ENCODE results near the gene HSPA12A. TPM values are rescaled to one million over a fixed set of nuclear protein-coding genes. Genes with fewer than 3 reads are reported as not detected.

Gene HSPA12A
- total RNA-seq, 2 experiments from 2014 or later, result 0.49 TPM; not detected in 1

DNA sequence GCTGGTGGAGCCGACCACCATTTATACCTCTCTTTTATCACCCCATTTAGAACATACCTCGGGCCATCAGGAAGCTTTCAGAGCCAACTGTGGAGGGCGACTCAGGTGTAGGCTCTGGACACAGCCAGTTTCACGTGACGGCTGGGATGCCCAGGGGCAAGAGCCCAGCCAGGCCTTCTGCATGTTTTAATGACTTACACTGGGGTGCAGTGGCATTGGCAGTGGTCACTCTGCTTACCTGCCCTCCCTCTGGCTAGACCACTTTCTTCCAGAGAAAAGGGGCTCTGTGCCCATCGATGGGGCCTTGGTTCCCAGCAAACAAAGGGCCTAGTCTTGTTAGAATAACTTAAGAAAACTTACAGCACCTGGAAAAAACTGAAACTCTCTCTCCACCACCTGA lies 71.7 kb downstream of the HSPA12A start:
- no peak for DNase-seq
- Mint-ChIP-seq H3K27ac (no peak overlapping the region), H3K4me1 (ENCODE audit: low read depth) (no peaks in the 10 kb centered on the region), H3K36me3 (ENCODE audit: low read depth) (no peaks in the 10 kb centered on the region), H3K27me3 (peaks cover 59% of the 10 kb centered on the region), H3K9me3 (no peaks in the 10 kb centered on the region), H3K4me3 (no peak overlapping the region)
- ATAC-seq (ENCODE audit: poor library complexity), result no peak
- Histone ChIP-seq H3K4me1 (ENCODE audit: insufficient read depth, low read length) (no peaks in the 10 kb centered on the region), H3K27me3 (ENCODE audit: control insufficient read depth in 1 of 2, insufficient read depth in 2 of 2, low read length in 2 of 2) (peaks cover 2 to 21% of the 10 kb centered on the region in 2 experiments), H3K4me3 (ENCODE audit: low read length) (no peak overlapping the region), H3K36me3 (ENCODE audit: insufficient read depth, low read length) (no peaks in the 10 kb centered on the region), H3K9me3 (ENCODE audit: control insufficient read depth in 1 of 2, insufficient read depth in 1 of 2, low read length in 2 of 2) (peaks cover 0 to 3% of the 10 kb centered on the region in 2 experiments), H3K27ac (ENCODE audit: low read depth in 1 of 2, low read length in 2 of 2) (no peak overlapping the region)
- TF ChIP-seq CTCF (IDR thresholded peaks at IDR 0.05), result no peak
- ChIA-PET CTCF (no interaction called here), POLR2A (no interaction called here)
- intact Hi-C loops (cut with DNase I, micrococcal nuclease), result no loop called here

DNA sequence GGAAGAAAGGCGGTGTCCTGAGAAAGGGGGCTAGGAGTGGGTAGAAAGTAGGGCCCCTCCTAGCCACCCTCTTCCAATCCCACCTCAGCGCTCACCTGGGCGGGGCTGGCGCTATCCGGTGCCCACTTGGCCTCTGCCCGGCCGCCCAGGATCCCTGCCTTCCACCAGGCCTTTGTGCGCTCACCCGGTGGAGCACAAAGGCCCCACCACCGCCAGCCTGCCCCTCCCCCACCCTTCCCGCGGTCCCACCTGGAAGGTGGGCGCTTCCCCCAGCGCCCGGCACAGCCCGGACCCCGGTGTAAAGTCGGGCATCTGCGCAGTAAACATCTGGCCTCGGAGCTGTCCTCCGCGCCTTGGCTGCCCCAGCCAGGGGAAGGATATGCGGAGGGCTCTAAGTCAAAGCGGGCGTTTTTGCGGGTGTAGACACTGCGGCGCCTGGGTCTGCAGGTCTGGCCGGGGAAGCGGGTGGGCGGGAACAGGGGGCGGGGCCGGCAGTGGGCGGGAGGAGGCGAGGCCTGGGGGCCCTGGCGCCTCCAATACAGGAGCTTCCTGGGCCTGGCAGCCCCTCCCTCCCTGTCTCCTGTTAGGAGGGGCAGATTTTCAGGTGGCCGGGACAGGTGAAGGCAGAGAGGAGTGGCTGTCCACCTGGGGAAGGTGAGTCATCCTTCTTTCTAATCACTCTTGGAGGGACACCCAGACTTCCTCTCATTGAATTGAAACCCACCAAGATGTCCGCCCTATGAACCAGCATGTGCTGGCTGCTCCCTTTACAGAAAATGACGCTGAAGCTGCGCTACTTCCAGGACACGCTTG lies 72.3 kb downstream of the HSPA12A start:
- Mint-ChIP-seq H3K4me1 (ENCODE audit: low read depth) (no peaks in the 10 kb centered on the region), H3K4me3 (no peak overlapping the region), H3K36me3 (ENCODE audit: low read depth) (no peaks in the 10 kb centered on the region), H3K27ac (no peak overlapping the region), H3K9me3 (no peaks in the 10 kb centered on the region), H3K27me3 (peaks cover 59% of the 10 kb centered on the region)
- POLR2A ChIA-PET, result no interaction called here
- Histone ChIP-seq H3K9me3 (ENCODE audit: control insufficient read depth in 1 of 2, insufficient read depth in 1 of 2, low read length in 2 of 2) (peaks cover 0 to 7% of the 10 kb centered on the region in 2 experiments), H3K27me3 (ENCODE audit: control insufficient read depth in 1 of 2, insufficient read depth in 2 of 2, low read length in 2 of 2) (peaks cover 0 to 21% of the 10 kb centered on the region in 2 experiments), H3K4me1 (ENCODE audit: insufficient read depth, low read length) (no peaks in the 10 kb centered on the region), H3K27ac (ENCODE audit: low read depth in 1 of 2, low read length in 2 of 2) (no peak overlapping the region), H3K36me3 (ENCODE audit: insufficient read depth, low read length) (no peaks in the 10 kb centered on the region), H3K4me3 (ENCODE audit: low read length) (no peak overlapping the region)
- ATAC-seq (ENCODE audit: poor library complexity) (no peak), DNase-seq (peak in 1 of 14 experiments; percentile 6)
- intact Hi-C loops (cut with DNase I, micrococcal nuclease), result no loop called here
- CTCF ChIA-PET, result no interaction called here
- TF ChIP-seq CTCF (IDR thresholded peaks at IDR 0.05), result no peak

- no peaks in the 10 kb centered on the region for H3K36me3 Mint-ChIP-seq (ENCODE audit: low read depth)
- no peaks in the 10 kb centered on the region for H3K4me1 ChIP-seq (ENCODE audit: insufficient read depth, low read length)
- H3K4me3 Mint-ChIP-seq, result no peak overlapping the region
- H3K36me3 ChIP-seq (ENCODE audit: insufficient read depth, low read length), result no peaks in the 10 kb centered on the region
- no peaks in the 10 kb centered on the region for H3K4me1 Mint-ChIP-seq (ENCODE audit: low read depth)
- ChIA-PET CTCF (no interaction called here), POLR2A (no interaction called here)
- TF ChIP-seq CTCF (IDR thresholded peaks at IDR 0.05), result no peak
- intact Hi-C loops (cut with DNase I, micrococcal nuclease), result no loop called here
- H3K27ac Mint-ChIP-seq, result no peak overlapping the region
- H3K4me3 ChIP-seq (ENCODE audit: low read length), result no peak overlapping the region
- H3K27ac ChIP-seq (ENCODE audit: low read depth in 1 of 2, low read length in 2 of 2), result no peak overlapping the region
- peaks cover 58% of the 10 kb centered on the region for H3K27me3 Mint-ChIP-seq
- ATAC-seq (ENCODE audit: poor library complexity) (no peak), DNase-seq (no peak)
- H3K9me3 Mint-ChIP-seq, result no peaks in the 10 kb centered on the region
- peaks cover 0 to 7% of the 10 kb centered on the region in 2 experiments for H3K9me3 ChIP-seq (ENCODE audit: control insufficient read depth in 1 of 2, insufficient read depth in 1 of 2, low read length in 2 of 2)
- peaks cover 3 to 21% of the 10 kb centered on the region in 2 experiments for H3K27me3 ChIP-seq (ENCODE audit: control insufficient read depth in 1 of 2, insufficient read depth in 2 of 2, low read length in 2 of 2)
These were observed 73.3 kb downstream of the HSPA12A start for GRCh38 chr10:116669080-116669479.

Data from CD4-positive, alpha-beta T cell (primary cell).